H1 (cell line): Measurements from ENCODE around the gene TMTC2. TPM values are rescaled to one million over a fixed set of nuclear protein-coding genes. Genes with fewer than 3 reads are reported as not detected.

Source experiments
- CTCF ChIA-PET: fragments of 300-600 bp; sonication (Branson Sonifier 250); formaldehyde crosslinking; loops from one replicate; lab custom pipeline; 2021; ENCODE audit not compliant: partially characterized antibody; lab: Charles Lee
- POLR2A ChIA-PET: fragments of 300-600 bp; sonication (Branson Sonifier 250); formaldehyde crosslinking; loops from one replicate; lab custom pipeline; 2021; ENCODE audit warnings: inconsistent platforms; ENCODE audit not compliant: partially characterized antibody; lab: Charles Lee
- DNase-seq, 2 experiments: peaks; one replicate each; pipeline versions ENCODE4 v3.0.0 to v3.0.0-alpha.2; 2010 to 2022; ENCODE audit warnings: low spot score in 2 of 2, low read depth in 1 of 2, mixed read lengths in 1 of 2
- FAIRE-seq: peaks from 2 replicates; lab custom pipeline; 2011; peaks lifted over from hg19 to GRCh38; lab: Jason Lieb, UNC
- H2AFZ ChIP-seq: 2 replicates; pipeline ENCODE4 v1.8.1; 2012; ENCODE audit warnings: low read length, inconsistent platforms
- H2AK5ac ChIP-seq: 2 replicates; pipeline ENCODE4 v1.6.1; 2013; ENCODE audit warnings: low read depth, low read length
- H2BK120ac ChIP-seq: replicated peaks from 2 replicates; pipeline ENCODE3; 2013; ENCODE audit warnings: low read depth, low read length, inconsistent platforms
- H2BK12ac ChIP-seq: 2 replicates; pipeline ENCODE4 v1.6.1; 2013; ENCODE audit warnings: low read depth, low read length
- H2BK15ac ChIP-seq: 2 replicates; pipeline ENCODE4 v1.6.1; 2013; ENCODE audit warnings: low read length
- H2BK20ac ChIP-seq: 2 replicates; pipeline ENCODE4 v1.6.1; 2013; ENCODE audit warnings: low read length
- H2BK5ac ChIP-seq: 2 replicates; pipeline ENCODE4 v1.6.1; 2013; ENCODE audit warnings: low read depth, low read length
- H3K14ac ChIP-seq: 2 replicates; pipeline ENCODE4 v1.6.1; 2013; ENCODE audit warnings: inconsistent platforms; ENCODE audit not compliant: insufficient read length
- H3K18ac ChIP-seq: 2 replicates; pipeline ENCODE4 v1.6.1; 2013; ENCODE audit warnings: low read length; ENCODE audit errors: extremely low read depth
- H3K23ac ChIP-seq: 2 replicates; pipeline ENCODE4 v1.6.1; 2013; ENCODE audit warnings: inconsistent platforms; ENCODE audit not compliant: insufficient read length
- H3K23me2 ChIP-seq: 2 replicates; pipeline ENCODE4 v1.6.1; 2013; ENCODE audit warnings: low read depth, low read length
- H3K27ac ChIP-seq: 2 replicates; pipeline ENCODE4 v1.6.1; 2011; ENCODE audit warnings: low read depth, low read length, inconsistent platforms
- H3K27me3 ChIP-seq, 4 experiments: replicated peaks in 1 of 4; 1 replicate in 1 of 4; 2 replicates in 3 of 4; pipeline versions ENCODE4 v1.6.1 to v1.8.1; 2011 to 2013; ENCODE audit warnings: low read length in 3 of 4, mild to moderate bottlenecking in 3 of 4, inconsistent platforms in 2 of 4, mixed read lengths in 2 of 4, moderate library complexity in 1 of 4; ENCODE audit not compliant: control insufficient read depth in 3 of 4, insufficient read depth in 3 of 4; ENCODE audit errors: extremely low read depth in 1 of 4
- H3K36me3 ChIP-seq, 4 experiments: 2 replicates each; pipeline versions ENCODE4 v1.6.1 to v1.8.1; 2011 to 2013; ENCODE audit warnings: mild to moderate bottlenecking in 4 of 4, low read length in 3 of 4, moderate library complexity in 2 of 4, control low read depth in 1 of 4, inconsistent platforms in 1 of 4; ENCODE audit not compliant: insufficient read depth in 4 of 4, control insufficient read depth in 2 of 4
- H3K4ac ChIP-seq: replicated peaks from 2 replicates; pipeline ENCODE3; 2013; ENCODE audit warnings: low read length, low read depth, mixed read lengths, inconsistent platforms; ENCODE audit not compliant: insufficient read length
- H3K4me1 ChIP-seq, 4 experiments: replicated peaks in 1 of 4; 1 replicate in 1 of 4; 2 replicates in 3 of 4; pipeline versions ENCODE4 v1.6.1 to v1.8.1; 2011 to 2013; ENCODE audit warnings: low read length in 3 of 4, inconsistent platforms in 2 of 4, mixed read lengths in 1 of 4; ENCODE audit not compliant: insufficient read depth in 4 of 4, control insufficient read depth in 3 of 4
- H3K4me2 ChIP-seq, 2 experiments: 2 replicates each; pipeline versions ENCODE4 v1.6.1 to v1.8.1; 2011 to 2013; ENCODE audit warnings: low read depth in 2 of 2, low read length in 2 of 2, control low read depth in 1 of 2, inconsistent platforms in 1 of 2, mild to moderate bottlenecking in 1 of 2; ENCODE audit not compliant: insufficient read depth in 1 of 2
- H3K4me3 ChIP-seq, 4 experiments: fragments of 200-600, 300-600 bp in 1 of 4; sonication (generic), shearing (Covaris generic), sonication (Bioruptor Twin) in 1 of 4; 2 replicates each; pipeline versions ENCODE4 v1.5.1 to v1.8.1; 2011 to 2016; ENCODE audit warnings: low read length in 4 of 4, low read depth in 3 of 4, control low read depth in 2 of 4, inconsistent platforms in 2 of 4, mild to moderate bottlenecking in 2 of 4, mixed read lengths in 1 of 4, moderate library complexity in 1 of 4; ENCODE audit not compliant: insufficient read depth in 2 of 4; ENCODE audit errors: extremely low read depth in 1 of 4
- H3K56ac ChIP-seq: replicated peaks from 2 replicates; pipeline ENCODE3; 2013; ENCODE audit warnings: low read depth, mild to moderate bottlenecking, mixed read lengths, low read length, inconsistent platforms; ENCODE audit not compliant: insufficient read length
- H3K79me1 ChIP-seq: 2 replicates; pipeline ENCODE4 v1.6.1; 2013; ENCODE audit warnings: low read depth, low read length, control low read depth
- H3K79me2 ChIP-seq, 2 experiments: 2 replicates each; pipeline versions ENCODE4 v1.6.1 to v1.8.1; 2012 to 2013; ENCODE audit warnings: low read length in 2 of 2, mild to moderate bottlenecking in 2 of 2, inconsistent platforms in 1 of 2; ENCODE audit not compliant: insufficient read depth in 2 of 2, control insufficient read depth in 1 of 2
- H3K9ac ChIP-seq, 4 experiments: replicated peaks in 1 of 4; 1 replicate in 1 of 4; 2 replicates in 3 of 4; pipeline versions ENCODE4 v1.6.1 to v1.8.1; 2011 to 2013; ENCODE audit warnings: low read depth in 3 of 4, low read length in 3 of 4, control low read depth in 2 of 4, mild to moderate bottlenecking in 2 of 4, moderate library complexity in 2 of 4, inconsistent platforms in 1 of 4; ENCODE audit errors: extremely low read depth in 1 of 4
- H3K9me3 ChIP-seq, 2 experiments: 2 replicates each; pipeline versions ENCODE4 v1.6.1 to v1.8.1; 2012 to 2013; ENCODE audit warnings: mild to moderate bottlenecking in 2 of 2, moderate library complexity in 2 of 2, control low read depth in 1 of 2, inconsistent platforms in 1 of 2, low read depth in 1 of 2, low read length in 1 of 2, mixed read lengths in 1 of 2; ENCODE audit not compliant: insufficient read depth in 2 of 2
- H4K20me1 ChIP-seq, 2 experiments: replicated peaks in 1 of 2; 2 replicates each; pipeline versions ENCODE3 to v1.8.1; 2011 to 2013; ENCODE audit warnings: inconsistent platforms in 2 of 2, low read length in 2 of 2, mild to moderate bottlenecking in 1 of 2; ENCODE audit not compliant: insufficient read depth in 2 of 2, control insufficient read depth in 1 of 2
- H4K5ac ChIP-seq: 2 replicates; pipeline ENCODE4 v1.6.1; 2013; ENCODE audit warnings: low read length, low read depth, mixed read lengths, inconsistent platforms; ENCODE audit not compliant: insufficient read length
- H4K8ac ChIP-seq: 2 replicates; pipeline ENCODE4 v1.8.0; 2013; ENCODE audit warnings: mild to moderate bottlenecking, moderate library complexity, low read length, inconsistent platforms; ENCODE audit not compliant: insufficient read depth; ENCODE audit errors: extremely low read depth
- H4K91ac ChIP-seq: replicated peaks from 2 replicates; pipeline ENCODE3; 2013; ENCODE audit warnings: low read length, mixed read lengths, inconsistent platforms; ENCODE audit not compliant: insufficient read length
- HDAC6 ChIP-seq: IDR thresholded peaks from one replicate; pipeline ENCODE4 v1.7.1; 2012; ENCODE audit warnings: low read depth, mild to moderate bottlenecking, inconsistent platforms, low read length, moderate library complexity
- KDM1A ChIP-seq: fragments of 200-600, 300-600 bp; sonication (generic); IDR thresholded peaks from 2 replicates; pipeline ENCODE4 v1.7.1; 2016; ENCODE audit warnings: mild to moderate bottlenecking, low read length, borderline replicate concordance
- MAX ChIP-seq: IDR thresholded peaks from 2 replicates; pipeline ENCODE4 v1.6.1; 2012; ENCODE audit warnings: inconsistent platforms
- TBP ChIP-seq: IDR thresholded peaks from 2 replicates; pipeline ENCODE4 v1.6.1; 2011; ENCODE audit warnings: low read depth, low read length, improper control_type of control experiment
- TCF12 ChIP-seq: IDR thresholded peaks from 2 replicates; pipeline ENCODE4 v1.6.1; 2011; ENCODE audit warnings: low read depth, mild to moderate bottlenecking, low read length
- YY1 ChIP-seq: IDR thresholded peaks from 2 replicates; pipeline ENCODE4 v1.6.1; 2011; ENCODE audit warnings: low read depth, mild to moderate bottlenecking, low read length
- WGBS, 2 experiments: shearing (Covaris generic) in 1 of 2; methylation state at CpG; one replicate each; pipeline versions ENCODE4 v1.1.6 to v1.1.7; 2013 to 2015; ENCODE audit warnings: low lambda C conversion rate in 2 of 2, mixed read lengths in 2 of 2, inconsistent platforms in 1 of 2, low coverage in 1 of 2, missing lambda C conversion rate in 1 of 2; ENCODE audit not compliant: insufficient replicate concordance in 2 of 2, insufficient coverage in 1 of 2, insufficient read length in 1 of 2; ENCODE audit errors: extremely low coverage in 1 of 2, missing lambda C conversion rate in 1 of 2; 5-methylcytosine and 5-hydroxymethylcytosine counted together
- polyA plus RNA-seq, 7 experiments: library from polyadenylated mRNA; depleted of rRNA in 3 of 7; stranded (reverse) in 5 of 7; unstranded in 2 of 7; fragments of >200 nt in 5 of 7; fragments of 200-250 nt in 2 of 7; gene quantifications; 1 replicate in 5 of 7; 2 replicates in 1 of 7; 4 replicates in 1 of 7; pipeline versions ENCODE4 v1.2.1 to v1.2.3, GENCODE V29; 2011 to 2013; ENCODE audit warnings: missing spikeins in 2 of 7, mixed read lengths in 2 of 7
- total RNA-seq: library from RNA; stranded (reverse); fragmentation: NEBNext Ultra II Directional; extraction: Animal tissue kit (Norgen Biotek cat#: 25700); gene quantifications from 2 replicates; pipeline ENCODE4 v1.2.1, GENCODE V29; 2021
- TF ChIP-seq, protein P1 (sequence below): IDR thresholded peaks from 2 replicates; pipeline ENCODE4 v1.6.1; 2011; ENCODE audit warnings: low read depth, mild to moderate bottlenecking, low read length; ENCODE audit not compliant: insufficient read depth

TMTC2 gene
- total and polyA plus RNA-seq, 2 of the 8 experiments (the other 6 are each of a cell fraction or from before 2014, with no cell fraction given) = 2.3 to 3.9 TPM

GRCh38 chr12:82852529-82852928 lies 165.8 kb downstream of the TMTC2 start:
- POLR2A ChIA-PET = no interaction called here
- TF ChIP-seq, protein P1, sequence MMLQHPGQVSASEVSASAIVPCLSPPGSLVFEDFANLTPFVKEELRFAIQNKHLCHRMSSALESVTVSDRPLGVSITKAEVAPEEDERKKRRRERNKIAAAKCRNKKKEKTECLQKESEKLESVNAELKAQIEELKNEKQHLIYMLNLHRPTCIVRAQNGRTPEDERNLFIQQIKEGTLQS = no peak
- TF ChIP-seq YY1 (no peak), HDAC6 (no peak), KDM1A (no peak), TBP (no peak), TCF12 (no peak), MAX (no peak)

More at GRCh38 chr12:82852529-82852928, 165.8 kb downstream of the TMTC2 start:
- H3K14ac ChIP-seq = no peak overlapping the region
- no peak overlapping the region for H3K56ac ChIP-seq
- no peak overlapping the region for H2AFZ ChIP-seq
- H2BK5ac ChIP-seq = no peak overlapping the region
- H3K9me3 ChIP-seq = no peaks in the 10 kb centered on the region
- no peak overlapping the region for H2AK5ac ChIP-seq
- no peak overlapping the region for H4K5ac ChIP-seq
- no peak for FAIRE-seq
- no peak overlapping the region for H3K27ac ChIP-seq
- no peak overlapping the region for H3K9ac ChIP-seq
- no peak overlapping the region for H3K23ac ChIP-seq
- H4K91ac ChIP-seq = no peak overlapping the region
- no peak overlapping the region for H2BK12ac ChIP-seq
- no peak overlapping the region for H3K4me3 ChIP-seq
- H3K4me2 ChIP-seq = no peak overlapping the region
- peaks cover 0 to 23% (median 4%) of the 10 kb centered on the region in 4 experiments; a peak in 4 of 7 replicates for H3K4me1 ChIP-seq
- H3K18ac ChIP-seq = no peak overlapping the region
- DNase-seq = no peak
- no peaks in the 10 kb centered on the region; a peak in 1 of 7 replicates for H3K27me3 ChIP-seq
- no peak overlapping the region for H2BK20ac ChIP-seq
- H4K20me1 ChIP-seq = no peaks in the 10 kb centered on the region
- H3K79me2 ChIP-seq = no peaks in the 10 kb centered on the region
- H3K36me3 ChIP-seq = peaks cover 0 to 5% (median 0%) of the 10 kb centered on the region in 4 experiments; a peak in 2 of 8 replicates
- no peaks in the 10 kb centered on the region; the same call in 1 of the 2 replicates for H3K23me2 ChIP-seq
- H2BK15ac ChIP-seq = no peak overlapping the region
- H2BK120ac ChIP-seq = no peak overlapping the region
- 100% methylated on average over 1 of the region's 1 CpG; no CpG with 5 or more reads in 1 of the 2 experiments for WGBS, 2 experiments
- no peak overlapping the region for H3K4ac ChIP-seq
- no peaks in the 10 kb centered on the region for H3K79me1 ChIP-seq
- CTCF ChIA-PET = no interaction called here
- no peak overlapping the region for H4K8ac ChIP-seq
